Osteocyte (in vitro differentiated cells): ENCODE results near the gene MAP4K2. TPM values are rescaled to one million over a fixed set of nuclear protein-coding genes. Genes with fewer than 3 reads are reported as not detected.

Source experiments
- DNase-seq: peaks from one replicate; pipeline ENCODE4 v3.0.0; 2021; ENCODE audit warnings: mixed read lengths; ENCODE audit not compliant: unreplicated experiment; ENCODE audit errors: extremely low spot score
- H3K27ac Mint-ChIP-seq: one replicate; pipeline ENCODE4 v1.8.0; 2021; ENCODE audit warnings: mild to moderate bottlenecking, mixed read lengths; ENCODE audit not compliant: unreplicated experiment
- H3K27me3 Mint-ChIP-seq: one replicate; pipeline ENCODE4 v1.8.0; 2021; ENCODE audit warnings: mixed read lengths; ENCODE audit not compliant: unreplicated experiment
- H3K36me3 Mint-ChIP-seq: one replicate; pipeline ENCODE4 v1.8.0; 2021; ENCODE audit warnings: mixed read lengths; ENCODE audit not compliant: unreplicated experiment
- H3K4me1 Mint-ChIP-seq: one replicate; pipeline ENCODE4 v1.8.0; 2021; ENCODE audit warnings: mixed read lengths; ENCODE audit not compliant: unreplicated experiment
- H3K4me3 Mint-ChIP-seq: one replicate; pipeline ENCODE4 v1.8.0; 2021; ENCODE audit warnings: mild to moderate bottlenecking, moderate library complexity, mixed read lengths; ENCODE audit not compliant: unreplicated experiment
- H3K9me3 Mint-ChIP-seq: one replicate; pipeline ENCODE4 v1.8.0; 2021; ENCODE audit warnings: mixed read lengths; ENCODE audit not compliant: unreplicated experiment
- CTCF ChIP-seq: fragments of 200-600 bp; sonication (generic); IDR thresholded peaks from 2 replicates; pipeline ENCODE4 v1.5.0; 2021; ENCODE audit warnings: antibody characterized with exemption, mild to moderate bottlenecking, moderate library complexity
- total RNA-seq: library from RNA; stranded (reverse); gene quantifications from 2 replicates; pipeline ENCODE4 v1.2.1, GENCODE V29; 2021

MAP4K2 gene
- total RNA-seq, 1 donor from 2014 or later = 16.0 TPM

- Mint-ChIP-seq H3K9me3 (no peaks in the 10 kb centered on the region), H3K27me3 (no peaks in the 10 kb centered on the region), H3K27ac (no peak overlapping the region), H3K36me3 (no peaks in the 10 kb centered on the region), H3K4me1 (peaks cover 21% of the 10 kb centered on the region), H3K4me3 (no peak overlapping the region)
- DNase-seq = no peak
- no peak for TF ChIP-seq CTCF
These were observed 50.6 kb downstream of the MAP4K2 start for GRCh38 chr11:64752175-64752970.

- H3K27me3 Mint-ChIP-seq = no peaks in the 10 kb centered on the region
- H3K4me3 Mint-ChIP-seq = no peak overlapping the region
- H3K36me3 Mint-ChIP-seq = no peaks in the 10 kb centered on the region
- H3K9me3 Mint-ChIP-seq = no peaks in the 10 kb centered on the region
- TF ChIP-seq CTCF = no peak
- H3K4me1 Mint-ChIP-seq = peaks cover 22% of the 10 kb centered on the region
- no peak overlapping the region for H3K27ac Mint-ChIP-seq
- DNase-seq = no peak
These were observed 51.4 kb downstream of the MAP4K2 start for GRCh38 chr11:64751580-64751979.

GRCh38 chr11:64751136-64751535 lies 51.9 kb downstream of the MAP4K2 start:
- Mint-ChIP-seq H3K36me3 (no peaks in the 10 kb centered on the region), H3K9me3 (no peaks in the 10 kb centered on the region), H3K4me3 (no peak overlapping the region), H3K27me3 (no peaks in the 10 kb centered on the region), H3K4me1 (peaks cover 22% of the 10 kb centered on the region), H3K27ac (no peak overlapping the region)
- DNase-seq = no peak
- TF ChIP-seq CTCF = no peak

- no peak overlapping the region for H3K27ac Mint-ChIP-seq
- H3K36me3 Mint-ChIP-seq = no peaks in the 10 kb centered on the region
- DNase-seq = no peak
- H3K4me3 Mint-ChIP-seq = no peak overlapping the region
- H3K4me1 Mint-ChIP-seq = peaks cover 24% of the 10 kb centered on the region
- no peaks in the 10 kb centered on the region for H3K9me3 Mint-ChIP-seq
- TF ChIP-seq CTCF = no peak
- no peaks in the 10 kb centered on the region for H3K27me3 Mint-ChIP-seq
These were observed 52.5 kb downstream of the MAP4K2 start for GRCh38 chr11:64750361-64751054.

GRCh38 chr11:64747961-64748665 lies 54.9 kb downstream of the MAP4K2 start:
- H3K9me3 Mint-ChIP-seq = no peaks in the 10 kb centered on the region
- peak overlapping the region; percentile 90 for H3K27ac Mint-ChIP-seq
- no peak overlapping the region for H3K4me3 Mint-ChIP-seq
- TF ChIP-seq CTCF = no peak
- H3K27me3 Mint-ChIP-seq = no peaks in the 10 kb centered on the region
- no peaks in the 10 kb centered on the region for H3K36me3 Mint-ChIP-seq
- no peak for DNase-seq
- H3K4me1 Mint-ChIP-seq = peaks cover 37% of the 10 kb centered on the region
